ENCODE measurements around the gene MAN2B2.

DNA sequence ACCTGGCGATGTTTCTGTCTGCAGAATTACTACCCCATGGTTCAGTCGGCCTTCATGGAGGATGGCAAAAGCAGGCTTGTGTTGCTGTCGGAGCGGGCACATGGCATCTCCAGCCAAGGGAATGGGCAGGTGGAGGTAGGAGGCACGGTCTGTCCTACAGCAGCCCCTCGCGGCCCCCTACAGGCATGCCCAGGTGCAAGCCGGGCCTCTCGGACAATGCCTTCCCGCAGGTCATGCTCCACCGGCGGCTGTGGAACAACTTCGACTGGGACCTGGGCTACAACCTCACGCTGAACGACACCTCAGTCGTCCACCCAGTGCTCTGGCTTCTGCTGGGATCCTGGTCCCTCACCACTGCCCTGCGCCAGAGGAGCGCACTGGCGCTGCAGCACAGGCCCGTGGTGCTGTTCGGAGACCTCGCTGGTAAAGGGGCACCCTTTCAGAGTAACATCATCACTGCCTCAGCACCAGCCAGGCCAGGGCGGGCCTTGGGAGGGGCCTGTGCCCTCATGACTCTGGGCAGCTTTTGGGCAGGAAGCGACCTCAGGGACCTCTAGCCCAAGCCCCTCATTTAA lies 36.0 kb downstream of the MAN2B2 start:
- TF ChIP-seq, protein P1, sequence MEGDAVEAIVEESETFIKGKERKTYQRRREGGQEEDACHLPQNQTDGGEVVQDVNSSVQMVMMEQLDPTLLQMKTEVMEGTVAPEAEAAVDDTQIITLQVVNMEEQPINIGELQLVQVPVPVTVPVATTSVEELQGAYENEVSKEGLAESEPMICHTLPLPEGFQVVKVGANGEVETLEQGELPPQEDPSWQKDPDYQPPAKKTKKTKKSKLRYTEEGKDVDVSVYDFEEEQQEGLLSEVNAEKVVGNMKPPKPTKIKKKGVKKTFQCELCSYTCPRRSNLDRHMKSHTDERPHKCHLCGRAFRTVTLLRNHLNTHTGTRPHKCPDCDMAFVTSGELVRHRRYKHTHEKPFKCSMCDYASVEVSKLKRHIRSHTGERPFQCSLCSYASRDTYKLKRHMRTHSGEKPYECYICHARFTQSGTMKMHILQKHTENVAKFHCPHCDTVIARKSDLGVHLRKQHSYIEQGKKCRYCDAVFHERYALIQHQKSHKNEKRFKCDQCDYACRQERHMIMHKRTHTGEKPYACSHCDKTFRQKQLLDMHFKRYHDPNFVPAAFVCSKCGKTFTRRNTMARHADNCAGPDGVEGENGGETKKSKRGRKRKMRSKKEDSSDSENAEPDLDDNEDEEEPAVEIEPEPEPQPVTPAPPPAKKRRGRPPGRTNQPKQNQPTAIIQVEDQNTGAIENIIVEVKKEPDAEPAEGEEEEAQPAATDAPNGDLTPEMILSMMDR (conservative IDR thresholded peaks at IDR 0.05; ENCODE audit: low read length): no peak
- TF ChIP-seq EZH2phosphoT487 (IDR thresholded peaks at IDR 0.05; ENCODE audit: borderline replicate concordance, low read depth, low read length): no peak
